ENCODE measurements around the gene DLGAP1.

Gene DLGAP1

DNA sequence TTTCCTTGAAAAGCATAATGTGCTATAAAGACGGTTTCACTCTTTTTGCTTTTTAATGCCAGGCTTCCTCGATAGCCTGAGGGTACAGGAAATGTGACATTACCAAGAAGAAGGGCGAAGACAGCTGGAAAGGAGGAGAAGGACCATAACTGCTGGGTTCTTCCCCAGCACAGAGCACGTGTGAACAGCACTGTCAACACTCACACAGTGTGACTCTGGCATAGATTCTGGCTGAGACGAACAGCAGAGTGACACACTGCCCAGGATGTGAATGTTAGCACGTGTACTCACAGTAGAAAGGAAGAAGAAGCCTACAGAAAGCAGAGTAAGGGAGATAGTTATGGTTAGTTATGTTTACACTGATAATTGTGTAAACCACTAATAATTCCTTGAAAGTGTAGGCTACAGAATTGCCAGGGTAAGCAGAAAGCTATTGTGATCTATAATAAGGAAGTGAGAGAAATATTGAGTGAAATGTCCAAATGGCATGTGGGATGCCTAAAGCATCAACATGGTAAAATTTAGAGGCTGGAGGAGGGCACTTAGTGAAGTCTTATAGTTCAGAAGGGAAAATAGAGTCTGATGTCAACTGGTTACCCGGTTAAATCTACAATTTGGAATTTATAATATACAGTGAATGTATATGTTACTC, 198.2 kb downstream of the DLGAP1 start:
- intact Hi-C loops (cut with micrococcal nuclease), result no loop called here
- H3K27me3 Mint-ChIP-seq, result no peaks in the 10 kb centered on the region
- no peaks in the 10 kb centered on the region for H3K4me1 Mint-ChIP-seq (ENCODE audit: low read depth)
- no peak overlapping the region for H3K27ac Mint-ChIP-seq
- no peaks in the 10 kb centered on the region for H3K9me3 Mint-ChIP-seq
- H3K36me3 Mint-ChIP-seq (ENCODE audit: low read depth), result no peaks in the 10 kb centered on the region
- no peak overlapping the region for H3K4me3 Mint-ChIP-seq

DNA sequence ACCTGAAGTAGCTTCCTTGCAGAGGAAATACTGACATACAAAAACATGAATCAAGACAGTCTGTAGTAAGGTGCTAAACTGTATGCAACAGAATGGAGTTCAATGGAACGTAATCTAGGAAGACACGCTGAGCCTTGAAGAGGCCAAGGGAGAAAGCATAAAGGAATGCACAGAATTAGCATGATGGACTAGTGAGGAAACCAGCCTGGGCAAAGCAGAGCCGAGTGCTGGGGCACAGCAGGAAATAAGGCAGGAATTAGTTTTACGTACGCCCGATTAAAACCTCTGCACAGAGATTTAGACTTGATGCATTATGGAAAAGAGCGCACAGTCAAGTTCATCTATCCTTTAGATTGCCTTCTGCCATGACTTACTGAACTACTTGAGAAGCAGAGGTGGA, 200.3 kb downstream of the DLGAP1 start:
- Mint-ChIP-seq H3K36me3 (ENCODE audit: low read depth) (no peaks in the 10 kb centered on the region), H3K27me3 (no peaks in the 10 kb centered on the region), H3K9me3 (no peaks in the 10 kb centered on the region), H3K27ac (no peak overlapping the region), H3K4me1 (ENCODE audit: low read depth) (no peaks in the 10 kb centered on the region), H3K4me3 (no peak overlapping the region)
- intact Hi-C loops (cut with micrococcal nuclease), result no loop called here

DNA sequence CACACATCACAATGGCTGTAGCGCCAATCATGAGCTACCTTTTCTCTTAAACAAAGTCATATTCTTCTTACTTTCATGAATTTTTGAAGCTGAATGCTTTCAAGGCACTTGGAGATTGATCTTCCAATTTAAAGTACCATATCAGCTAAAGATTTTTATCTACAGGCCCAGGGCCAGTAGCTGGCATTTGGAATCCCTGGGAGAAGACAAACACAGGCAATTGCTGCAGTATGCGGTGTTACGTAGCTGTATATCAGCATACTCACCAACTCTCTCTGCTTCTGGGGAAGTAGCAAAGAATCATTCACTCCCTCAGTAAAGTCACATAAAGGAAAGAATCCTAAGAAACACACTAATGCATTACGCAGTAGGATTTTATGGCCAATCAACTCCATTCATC, 202.3 kb downstream of the DLGAP1 start:
- H3K27ac Mint-ChIP-seq, result no peak overlapping the region
- H3K4me1 Mint-ChIP-seq (ENCODE audit: low read depth), result no peaks in the 10 kb centered on the region
- no peaks in the 10 kb centered on the region for H3K36me3 Mint-ChIP-seq (ENCODE audit: low read depth)
- intact Hi-C loops (cut with micrococcal nuclease), result no loop called here
- H3K27me3 Mint-ChIP-seq, result no peaks in the 10 kb centered on the region
- H3K9me3 Mint-ChIP-seq, result peaks cover 7% of the 10 kb centered on the region
- no peak overlapping the region for H3K4me3 Mint-ChIP-seq

DNA sequence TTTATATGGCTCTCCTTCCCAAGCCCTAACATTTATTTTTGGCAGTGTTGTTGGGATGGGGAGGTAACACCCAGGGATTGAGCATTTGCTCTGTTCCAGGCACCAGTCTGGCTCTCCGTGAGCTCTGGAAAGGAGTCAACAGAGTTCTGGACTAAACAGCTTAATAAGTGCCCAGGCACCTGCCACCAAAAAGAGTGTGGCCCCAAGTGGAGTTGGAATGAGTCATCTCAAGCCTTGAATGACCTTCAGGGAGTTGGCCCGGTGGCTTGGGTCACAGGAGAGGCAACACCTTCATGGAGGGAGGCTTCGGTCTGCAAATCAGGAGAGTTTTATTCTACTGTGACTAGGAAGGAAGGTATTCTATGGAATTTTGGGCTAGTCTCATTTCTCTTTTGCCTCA, 203.2 kb downstream of the DLGAP1 start:
- peaks cover 7% of the 10 kb centered on the region for H3K9me3 Mint-ChIP-seq
- H3K4me1 Mint-ChIP-seq (ENCODE audit: low read depth), result no peaks in the 10 kb centered on the region
- no peak overlapping the region for H3K27ac Mint-ChIP-seq
- H3K4me3 Mint-ChIP-seq, result no peak overlapping the region
- intact Hi-C loops (cut with micrococcal nuclease), result no loop called here
- no peaks in the 10 kb centered on the region for H3K36me3 Mint-ChIP-seq (ENCODE audit: low read depth)
- H3K27me3 Mint-ChIP-seq, result no peaks in the 10 kb centered on the region

DNA sequence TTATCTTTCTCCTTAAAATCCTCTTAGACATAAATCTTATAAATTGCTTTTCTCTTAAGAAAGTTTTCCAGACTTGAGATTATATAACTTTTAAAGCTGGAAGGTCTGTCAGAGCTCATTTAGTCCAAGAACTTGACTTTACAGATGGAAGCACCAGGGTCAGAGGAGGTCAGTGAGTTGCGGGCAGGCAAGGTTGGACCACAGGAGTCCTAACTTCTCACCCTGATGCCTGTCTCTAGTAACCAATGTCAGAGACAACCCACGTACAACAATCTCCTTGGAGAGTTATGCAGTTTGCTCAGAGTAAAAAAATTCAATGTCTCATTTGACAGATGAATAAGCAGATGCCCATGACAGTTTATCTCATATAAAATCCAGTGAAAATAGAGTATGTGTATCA, 203.9 kb downstream of the DLGAP1 start:
- no peaks in the 10 kb centered on the region for H3K36me3 Mint-ChIP-seq (ENCODE audit: low read depth)
- H3K4me1 Mint-ChIP-seq (ENCODE audit: low read depth), result no peaks in the 10 kb centered on the region
- H3K27ac Mint-ChIP-seq, result no peak overlapping the region
- intact Hi-C loops (cut with micrococcal nuclease), result no loop called here
- no peaks in the 10 kb centered on the region for H3K27me3 Mint-ChIP-seq
- H3K9me3 Mint-ChIP-seq, result peaks cover 7% of the 10 kb centered on the region
- no peak overlapping the region for H3K4me3 Mint-ChIP-seq

DNA sequence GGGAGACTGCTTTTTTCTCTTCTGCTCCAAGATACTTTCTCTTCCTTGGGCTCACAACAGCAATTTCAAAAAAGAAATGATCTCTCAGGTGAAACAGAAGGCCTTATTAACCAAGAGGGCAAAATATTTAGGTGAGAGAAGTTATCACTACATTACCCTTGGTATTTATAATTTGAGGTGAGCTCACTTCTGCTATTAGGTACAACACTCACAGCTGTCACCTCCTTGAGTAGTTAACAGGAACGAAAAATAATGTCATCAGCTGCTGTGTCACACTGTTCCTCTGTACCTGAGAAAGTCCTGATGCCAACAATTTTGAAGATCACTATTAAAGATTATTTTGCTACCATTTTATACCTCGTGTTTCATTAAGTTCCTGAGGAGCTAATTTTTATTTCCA, 205.0 kb downstream of the DLGAP1 start:
- Mint-ChIP-seq H3K36me3 (ENCODE audit: low read depth) (no peaks in the 10 kb centered on the region), H3K27me3 (no peaks in the 10 kb centered on the region), H3K27ac (no peak overlapping the region), H3K9me3 (peaks cover 7% of the 10 kb centered on the region), H3K4me3 (no peak overlapping the region), H3K4me1 (ENCODE audit: low read depth) (no peaks in the 10 kb centered on the region)
- intact Hi-C loops (cut with micrococcal nuclease), result no loop called here

DNA sequence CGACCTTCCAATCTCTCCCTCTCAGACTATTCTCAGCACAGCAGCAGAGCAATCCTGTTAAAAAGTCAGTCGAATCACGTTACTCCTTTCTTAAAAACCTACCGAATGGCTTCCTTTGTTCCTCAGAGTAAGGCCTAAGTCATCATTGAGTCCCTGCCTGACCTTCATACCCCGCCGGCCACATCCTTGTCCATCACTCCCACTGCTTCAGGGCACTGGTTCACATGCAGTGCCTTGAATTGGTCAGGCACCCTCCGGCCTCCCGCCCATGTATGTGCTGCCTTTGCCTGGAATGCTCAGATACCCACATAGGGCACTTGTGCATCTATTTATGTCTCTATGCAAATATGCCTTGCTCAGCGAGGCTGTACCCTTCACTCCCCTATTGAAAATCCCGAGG, 206.4 kb downstream of the DLGAP1 start:
- Mint-ChIP-seq H3K36me3 (ENCODE audit: low read depth) (no peaks in the 10 kb centered on the region), H3K27ac (no peak overlapping the region), H3K27me3 (no peaks in the 10 kb centered on the region), H3K4me3 (no peak overlapping the region), H3K4me1 (ENCODE audit: low read depth) (no peaks in the 10 kb centered on the region), H3K9me3 (peaks cover 7% of the 10 kb centered on the region)
- intact Hi-C loops (cut with micrococcal nuclease), result no loop called here

DNA sequence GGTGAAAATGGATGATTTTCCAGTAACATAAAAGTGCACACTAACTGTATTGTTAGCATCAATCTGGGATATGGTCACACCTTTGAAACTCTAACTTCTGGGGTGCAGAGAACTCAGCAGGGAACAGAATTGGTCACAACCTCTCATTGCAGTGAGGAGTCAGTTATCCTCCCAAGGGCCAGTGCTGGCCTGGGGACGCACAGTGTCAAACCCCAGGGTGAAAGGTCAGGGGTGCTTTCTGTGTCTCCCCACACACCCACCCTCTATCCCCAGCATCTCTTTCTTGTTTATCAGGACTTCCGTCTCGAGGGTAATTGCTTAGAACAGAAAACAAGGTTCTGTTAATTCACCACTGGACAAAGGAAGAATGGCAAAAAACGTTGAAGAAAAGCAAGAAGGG, 208.7 kb downstream of the DLGAP1 start:
- Mint-ChIP-seq H3K9me3 (peaks cover 7% of the 10 kb centered on the region), H3K27me3 (no peaks in the 10 kb centered on the region), H3K4me1 (ENCODE audit: low read depth) (no peaks in the 10 kb centered on the region), H3K4me3 (no peak overlapping the region), H3K36me3 (ENCODE audit: low read depth) (no peaks in the 10 kb centered on the region), H3K27ac (no peak overlapping the region)
- intact Hi-C loops (cut with micrococcal nuclease), result no loop called here

DNA sequence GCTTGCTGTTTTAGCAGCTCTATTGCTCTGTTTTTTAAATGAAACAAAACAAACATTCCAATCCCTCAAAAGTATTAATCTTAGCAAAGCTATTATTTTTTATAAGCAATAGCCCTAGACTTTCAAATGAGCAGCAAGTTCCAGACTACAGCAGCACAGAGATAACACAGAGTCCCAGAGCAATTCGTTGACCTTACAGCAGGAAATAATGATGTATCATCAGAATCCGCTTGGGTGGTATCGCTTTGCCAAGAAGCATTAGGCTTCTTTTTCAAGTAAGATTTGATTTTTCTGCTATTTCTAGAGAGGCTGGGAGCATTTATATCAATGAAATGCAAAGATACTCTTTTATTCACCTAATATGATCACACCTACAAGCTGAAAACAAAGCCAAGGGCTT, 209.7 kb downstream of the DLGAP1 start:
- Mint-ChIP-seq H3K27ac (no peak overlapping the region), H3K36me3 (ENCODE audit: low read depth) (no peaks in the 10 kb centered on the region), H3K27me3 (no peaks in the 10 kb centered on the region), H3K4me3 (no peak overlapping the region), H3K9me3 (peaks cover 7% of the 10 kb centered on the region), H3K4me1 (ENCODE audit: low read depth) (no peaks in the 10 kb centered on the region)
- intact Hi-C loops (cut with micrococcal nuclease), result no loop called here

DNA sequence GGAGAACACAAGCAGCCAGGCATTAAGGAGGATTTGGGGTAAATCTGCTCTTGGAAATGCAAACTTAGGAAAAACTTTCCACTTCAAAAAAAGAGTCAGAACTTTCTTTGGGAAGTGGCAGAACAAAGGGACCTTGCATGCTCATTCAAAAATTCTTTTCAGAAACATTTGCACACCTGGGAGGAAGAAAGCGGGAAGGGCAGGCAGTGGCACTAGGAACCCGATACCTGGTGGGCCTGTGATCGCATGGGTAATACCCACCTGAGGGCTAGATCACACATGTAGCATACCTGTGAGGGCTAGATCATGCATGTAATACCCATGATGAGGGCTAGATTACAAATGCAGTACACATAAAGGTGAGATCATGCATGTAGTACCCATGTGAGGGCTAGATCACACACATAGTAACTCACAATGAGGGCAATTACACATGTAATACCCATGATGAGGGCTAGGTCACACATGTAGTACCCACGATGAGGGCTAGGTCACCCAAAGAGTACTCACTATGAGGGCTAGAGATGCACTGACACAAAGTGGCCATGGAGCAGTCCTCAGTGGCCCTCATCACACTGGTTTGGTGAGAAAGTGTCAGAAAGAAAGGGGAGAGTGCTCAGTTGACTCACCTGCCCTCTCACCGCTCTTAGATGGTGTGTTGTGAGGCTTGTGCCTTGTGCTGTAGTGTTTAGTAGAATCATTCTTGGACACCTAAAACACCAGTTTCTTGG, 212.5 kb downstream of the DLGAP1 start:
- Mint-ChIP-seq H3K4me3 (no peak overlapping the region), H3K27me3 (no peaks in the 10 kb centered on the region), H3K4me1 (ENCODE audit: low read depth) (no peaks in the 10 kb centered on the region), H3K27ac (no peak overlapping the region), H3K9me3 (no peaks in the 10 kb centered on the region), H3K36me3 (ENCODE audit: low read depth) (no peaks in the 10 kb centered on the region)
- intact Hi-C loops (cut with micrococcal nuclease), result no loop called here

DNA sequence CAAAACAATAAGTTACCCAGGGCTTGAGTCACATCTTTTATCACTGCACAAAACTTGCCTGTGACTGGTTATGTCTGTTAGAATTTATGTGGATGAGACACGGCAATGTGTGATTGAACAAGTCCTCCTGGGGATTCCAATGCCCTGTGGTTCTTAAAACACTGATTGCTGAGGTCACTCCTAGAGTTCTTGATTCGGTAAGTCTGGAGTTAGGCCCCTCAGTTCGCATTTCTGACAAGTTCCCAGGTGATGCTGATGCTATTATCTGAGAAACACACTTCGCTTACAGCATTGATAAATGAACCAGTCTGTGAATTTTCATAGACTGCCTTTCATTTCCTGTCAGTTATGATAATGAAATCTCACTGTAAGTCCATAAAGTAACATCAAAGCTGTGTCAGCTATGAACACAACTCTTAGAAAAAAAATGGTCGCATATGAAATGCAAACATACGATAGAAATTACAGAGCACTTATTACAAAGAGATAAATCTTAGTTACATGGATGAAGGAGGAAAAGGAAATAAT, 214.0 kb downstream of the DLGAP1 start:
- intact Hi-C loops (cut with micrococcal nuclease), result no loop called here
- no peaks in the 10 kb centered on the region for H3K36me3 Mint-ChIP-seq (ENCODE audit: low read depth)
- H3K27ac Mint-ChIP-seq, result no peak overlapping the region
- no peak overlapping the region for H3K4me3 Mint-ChIP-seq
- no peaks in the 10 kb centered on the region for H3K9me3 Mint-ChIP-seq
- no peaks in the 10 kb centered on the region for H3K27me3 Mint-ChIP-seq
- no peaks in the 10 kb centered on the region for H3K4me1 Mint-ChIP-seq (ENCODE audit: low read depth)

DNA sequence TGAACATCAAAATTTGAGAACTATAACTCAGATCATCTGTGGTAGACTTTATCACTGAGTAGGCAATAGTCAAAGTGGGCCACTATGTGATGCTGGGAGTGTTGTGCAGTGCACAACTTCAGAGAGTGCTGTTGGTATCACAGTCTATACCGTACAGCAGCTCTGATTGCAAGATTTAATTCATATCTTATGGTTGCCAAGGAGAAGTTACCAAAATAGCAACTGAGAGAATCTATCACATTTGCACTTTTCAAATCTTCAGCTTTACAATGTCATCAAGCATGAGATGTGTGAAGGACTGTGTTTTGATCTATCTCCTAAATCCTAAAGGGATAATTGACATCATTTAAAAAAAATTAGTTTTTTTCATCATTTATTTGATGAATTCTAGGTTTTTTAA, 216.1 kb downstream of the DLGAP1 start:
- Mint-ChIP-seq H3K27me3 (no peaks in the 10 kb centered on the region), H3K27ac (no peak overlapping the region), H3K36me3 (ENCODE audit: low read depth) (no peaks in the 10 kb centered on the region), H3K4me1 (ENCODE audit: low read depth) (no peaks in the 10 kb centered on the region), H3K9me3 (no peaks in the 10 kb centered on the region), H3K4me3 (no peak overlapping the region)
- intact Hi-C loops (cut with micrococcal nuclease), result no loop called here

- Mint-ChIP-seq H3K4me3 (no peak overlapping the region), H3K27me3 (no peaks in the 10 kb centered on the region), H3K36me3 (ENCODE audit: low read depth) (no peaks in the 10 kb centered on the region), H3K9me3 (no peaks in the 10 kb centered on the region), H3K27ac (no peak overlapping the region), H3K4me1 (ENCODE audit: low read depth) (no peaks in the 10 kb centered on the region)
- intact Hi-C loops (cut with micrococcal nuclease), result no loop called here
These were observed 217.5 kb downstream of the DLGAP1 start for GRCh38 chr18:4237664-4238041.

DNA sequence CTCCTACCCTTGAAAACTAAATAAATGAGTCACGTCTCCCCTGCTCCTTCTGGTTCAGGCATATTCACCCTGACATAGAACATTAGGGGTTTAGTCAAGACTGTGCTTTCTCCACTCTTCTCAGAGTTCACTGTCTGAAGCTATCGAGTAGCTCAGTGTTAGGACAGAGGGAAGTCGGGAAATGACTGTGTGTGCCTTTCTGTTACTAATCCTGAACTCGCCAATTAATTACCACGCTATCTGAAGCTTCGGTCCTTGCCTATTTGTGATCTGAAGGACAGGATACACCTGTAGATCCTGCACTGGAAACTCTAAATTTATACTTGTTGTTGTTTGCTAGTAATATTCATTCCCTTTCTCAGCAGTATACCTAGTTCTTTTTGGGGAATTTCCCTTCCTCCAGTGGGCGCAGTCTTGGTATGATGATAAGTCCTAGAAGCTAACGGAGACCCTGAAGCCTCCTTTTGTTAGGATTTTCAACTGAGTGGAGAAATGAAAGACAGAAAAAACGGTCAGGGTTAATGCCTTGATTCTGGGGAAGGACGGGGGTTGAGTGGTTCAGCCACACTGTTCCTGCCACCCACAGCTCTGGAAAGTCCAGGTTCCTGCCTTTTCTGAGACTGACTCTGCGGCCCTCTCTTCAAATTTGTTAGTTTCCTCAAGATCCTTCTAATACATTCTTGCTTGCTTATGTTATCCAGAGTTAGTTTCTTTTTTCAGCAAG, 218.0 kb downstream of the DLGAP1 start:
- Mint-ChIP-seq H3K4me3 (no peak overlapping the region), H3K27me3 (no peaks in the 10 kb centered on the region), H3K9me3 (no peaks in the 10 kb centered on the region), H3K4me1 (ENCODE audit: low read depth) (no peaks in the 10 kb centered on the region), H3K27ac (no peak overlapping the region), H3K36me3 (ENCODE audit: low read depth) (no peaks in the 10 kb centered on the region)
- intact Hi-C loops (cut with micrococcal nuclease), result no loop called here

Measured in dendritic cell treated with granulocyte-macrophage colony-stimulating factor and Interleukin-4, amounts not matched to agents 40 ng/mL and 50 ng/mL, for 4 days (primary cell).